GM19452 (cell line): ENCODE results near the gene ECE2.

Experiments
- ATAC-seq: cut with Tn5 transposase; IDR thresholded peaks from one replicate; pipeline ENCODE4 v1.9.1; 2021; ENCODE audit not compliant: unreplicated experiment

Gene ECE2

GRCh38 chr3:184240384-184241140 lies 35.3 kb upstream of the ECE2 start:
- no peak for ATAC-seq

GRCh38 chr3:184241141-184241446 lies 34.7 kb upstream of the ECE2 start:
- no peak for ATAC-seq

GRCh38 chr3:184241447-184242296 lies 34.1 kb upstream of the ECE2 start:
- no peak for ATAC-seq

GRCh38 chr3:184242297-184242685 lies 33.5 kb upstream of the ECE2 start:
- no peak for ATAC-seq

GRCh38 chr3:184248454-184249411 lies 27.1 kb upstream of the ECE2 start, which contains the start of gene ALG3:
Gene ALG3, minus strand, starts transcription at chr3:184248962. Its CDS starts 22 bp downstream, at chr3:184248940.
- ATAC-seq, result peak; percentile 43

GRCh38 chr3:184249412-184250166 lies 26.2 kb upstream of the ECE2 start, which contains the start of gene EEF1AKMT4:
Gene EEF1AKMT4, plus strand, starts transcription at chr3:184249672. Its CDS starts 23 bp downstream, at chr3:184249695.
- ATAC-seq, result peak; percentile 85

GRCh38 chr3:184250167-184250828 lies 25.5 kb upstream of the ECE2 start:
- peak; percentile 74 for ATAC-seq

- no peak for ATAC-seq
Observed at GRCh38 chr3:184255291-184256039, 20.4 kb upstream of the ECE2 start.

- no peak for ATAC-seq
Observed at GRCh38 chr3:184257083-184257915, 18.5 kb upstream of the ECE2 start.

- no peak for ATAC-seq
Observed at GRCh38 chr3:184258926-184259325, 16.9 kb upstream of the ECE2 start.

- no peak for ATAC-seq
Observed at GRCh38 chr3:184259396-184259877, 16.4 kb upstream of the ECE2 start.

GRCh38 chr3:184259878-184260723 lies 15.7 kb upstream of the ECE2 start:
- ATAC-seq, result no peak

GRCh38 chr3:184260724-184261269 lies 15.0 kb upstream of the ECE2 start:
- ATAC-seq, result no peak

GRCh38 chr3:184261270-184261853 lies 14.5 kb upstream of the ECE2 start, which contains the start of gene CAMK2N2:
Gene CAMK2N2, minus strand, starts transcription at chr3:184261553. Its CDS starts 268 bp downstream, at chr3:184261285.
- ATAC-seq, result no peak

- no peak for ATAC-seq
Observed at GRCh38 chr3:184261854-184262763, 13.7 kb upstream of the ECE2 start.
